Ishikawa (cell line): Measurements from ENCODE around the gene SLC2A1.

Source experiments
- CEBPB ChIP-seq: IDR thresholded peaks from 2 replicates; pipeline ENCODE4 v1.6.1; 2012
- EP300 ChIP-seq: IDR thresholded peaks from 2 replicates; pipeline ENCODE4 v1.6.1; 2012; ENCODE audit warnings: borderline replicate concordance
- MAX ChIP-seq: IDR thresholded peaks from 2 replicates; pipeline ENCODE4 v1.6.1; 2012
- RAD21 ChIP-seq: IDR thresholded peaks from 2 replicates; pipeline ENCODE4 v1.6.1; 2012; ENCODE audit warnings: low read depth
- REST ChIP-seq: IDR thresholded peaks from 2 replicates; pipeline ENCODE4 v1.6.1; 2012; ENCODE audit warnings: low read depth, mild to moderate bottlenecking
- TAF1 ChIP-seq: IDR thresholded peaks from 2 replicates; pipeline ENCODE4 v1.6.1; 2012; ENCODE audit warnings: low read depth, mild to moderate bottlenecking
- ZBTB7A ChIP-seq: IDR thresholded peaks from 2 replicates; pipeline ENCODE4 v1.6.1; 2012; ENCODE audit warnings: low read depth

GRCh38 chr1:42888013-42888633 lies 70.5 kb downstream of the SLC2A1 start:
- TF ChIP-seq CEBPB (no peak), TAF1 (no peak), RAD21 (no peak), REST (no peak), EP300 (no peak), MAX (no peak), ZBTB7A (no peak)
